SK-MEL-5 (cell line): Measurements from ENCODE around the gene RIPOR2. TPM values are rescaled to one million over a fixed set of nuclear protein-coding genes. Genes with fewer than 3 reads are reported as not detected.
"Not testable (repeated sequence)": the region's sequence is repeated elsewhere in the genome, so short reads cannot be mapped to it uniquely, and the experiment has no call there.

ENCODE experiments used
- DNase-seq: peaks from one replicate; pipeline ENCODE4 v3.0.0-alpha.2; 2016; ENCODE audit warnings: low read depth, low spot score
- in situ Hi-C: cut with HindIII; loops from 2 replicates; pipeline ENCODE4 v1.10.0; 2016; ENCODE audit warnings: low sequenced_read_pairs, high pct_unique_total_duplicates, low pct_unique_long_range_greater_than_20kb
- total RNA-seq: library from RNA; depleted of rRNA; stranded (reverse); fragments of >200 nt; shearing (Covaris generic); gene quantifications from 2 replicates; pipeline ENCODE4 v1.2.3, GENCODE V29; 2014

Gene RIPOR2
- total RNA-seq, 1 experiment from 2014 or later = 7.4 TPM

DNA sequence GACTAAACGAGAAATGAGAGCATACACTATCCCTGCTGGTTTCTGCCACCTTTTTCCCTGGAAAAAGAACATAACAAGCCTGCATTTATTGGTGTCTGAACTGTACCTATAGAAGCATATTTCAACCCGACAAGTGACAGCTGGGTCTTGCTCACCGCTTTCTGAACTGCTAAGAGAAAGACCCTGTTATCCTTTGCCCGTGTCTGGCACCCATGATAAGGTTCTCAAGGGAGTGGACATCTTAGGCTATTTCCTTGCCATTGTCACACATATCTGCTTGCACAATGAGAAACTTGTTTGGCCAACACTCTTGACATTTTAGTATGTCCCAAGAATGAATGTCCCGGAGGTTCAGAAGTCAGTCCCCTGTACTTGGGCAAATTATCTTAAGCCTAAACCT, 19.3 kb downstream of the RIPOR2 start:
- in situ Hi-C loops = no loop called here
- no peak for DNase-seq

GRCh38 chr6:24915641-24916040, 20.1 kb downstream of the RIPOR2 start:
- in situ Hi-C loops = no loop called here
- no peak for DNase-seq

- DNase-seq, in situ Hi-C loops: not testable (repeated sequence)
These were observed 21.7 kb downstream of the RIPOR2 start for GRCh38 chr6:24914082-24914481.

DNA sequence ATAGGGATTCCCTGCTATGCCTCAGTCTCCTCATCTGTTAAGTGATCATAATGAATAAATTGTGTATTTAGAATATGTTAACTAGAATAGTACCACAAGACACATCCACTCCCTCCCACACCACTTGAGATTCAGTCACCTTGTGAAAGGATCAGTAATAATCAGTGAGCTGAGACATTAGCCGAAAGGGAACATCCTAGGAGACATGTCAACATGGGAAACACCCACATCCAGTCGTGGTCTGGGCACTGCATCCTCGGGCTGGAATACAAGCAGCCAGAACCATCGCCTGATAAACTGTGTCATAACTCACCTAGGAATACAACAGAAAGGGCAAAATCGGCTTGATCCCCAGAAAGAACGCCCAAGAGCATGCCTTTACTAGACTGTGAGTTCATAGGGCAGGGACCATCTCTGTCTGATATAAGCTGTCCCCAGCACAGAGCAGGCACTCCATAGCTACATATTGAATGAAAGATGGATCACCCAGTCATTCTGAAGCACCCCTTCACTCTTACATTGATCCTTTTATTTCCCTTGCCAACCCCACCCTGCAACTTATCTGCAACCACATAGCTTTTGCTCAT, 23.9 kb downstream of the RIPOR2 start:
- in situ Hi-C loops = no loop called here
- no peak for DNase-seq

DNA sequence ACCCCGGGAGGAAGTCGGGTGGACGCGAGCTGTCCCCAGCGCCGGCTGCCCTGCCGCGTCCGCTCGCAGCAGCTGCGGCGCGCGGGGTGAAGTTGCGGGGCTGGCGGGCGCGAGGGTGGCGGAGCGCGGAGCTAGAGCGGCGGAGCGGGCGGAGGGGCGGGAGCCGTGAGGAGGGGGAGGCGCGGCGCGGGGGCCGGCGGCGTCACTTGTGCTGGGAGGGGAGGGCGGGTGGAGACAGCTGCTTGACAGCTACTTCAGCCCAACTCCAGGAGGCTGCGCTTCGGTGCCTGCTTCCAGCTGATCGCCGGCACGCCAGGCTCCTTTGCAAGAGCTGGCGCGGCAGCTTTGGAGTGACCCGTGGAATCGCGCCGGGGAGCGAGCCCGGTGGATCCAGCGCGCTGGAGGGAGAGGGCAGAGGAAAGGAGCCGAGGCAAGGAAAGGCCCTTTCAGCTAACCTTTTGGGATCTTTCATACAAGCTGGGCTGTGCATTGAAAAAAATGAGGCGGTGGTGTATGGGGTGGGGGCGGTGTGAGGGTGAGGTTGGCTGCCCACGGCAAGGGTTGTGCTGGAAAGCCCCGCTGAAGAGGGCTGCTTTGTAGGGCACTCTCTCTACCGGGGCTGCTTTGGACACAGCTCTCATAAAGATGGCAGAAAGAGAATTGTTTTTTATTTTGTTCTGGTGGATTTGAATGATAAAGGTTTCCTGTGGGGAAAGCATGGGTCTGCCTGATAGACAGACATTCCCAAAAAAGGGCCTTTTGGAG, 24.6 kb downstream of the RIPOR2 start:
- DNase-seq = peak; percentile 22
- in situ Hi-C loops = no loop called here

- in situ Hi-C loops = no loop called here
- no peak for DNase-seq
These were observed 25.3 kb downstream of the RIPOR2 start for GRCh38 chr6:24910331-24910960.

DNA sequence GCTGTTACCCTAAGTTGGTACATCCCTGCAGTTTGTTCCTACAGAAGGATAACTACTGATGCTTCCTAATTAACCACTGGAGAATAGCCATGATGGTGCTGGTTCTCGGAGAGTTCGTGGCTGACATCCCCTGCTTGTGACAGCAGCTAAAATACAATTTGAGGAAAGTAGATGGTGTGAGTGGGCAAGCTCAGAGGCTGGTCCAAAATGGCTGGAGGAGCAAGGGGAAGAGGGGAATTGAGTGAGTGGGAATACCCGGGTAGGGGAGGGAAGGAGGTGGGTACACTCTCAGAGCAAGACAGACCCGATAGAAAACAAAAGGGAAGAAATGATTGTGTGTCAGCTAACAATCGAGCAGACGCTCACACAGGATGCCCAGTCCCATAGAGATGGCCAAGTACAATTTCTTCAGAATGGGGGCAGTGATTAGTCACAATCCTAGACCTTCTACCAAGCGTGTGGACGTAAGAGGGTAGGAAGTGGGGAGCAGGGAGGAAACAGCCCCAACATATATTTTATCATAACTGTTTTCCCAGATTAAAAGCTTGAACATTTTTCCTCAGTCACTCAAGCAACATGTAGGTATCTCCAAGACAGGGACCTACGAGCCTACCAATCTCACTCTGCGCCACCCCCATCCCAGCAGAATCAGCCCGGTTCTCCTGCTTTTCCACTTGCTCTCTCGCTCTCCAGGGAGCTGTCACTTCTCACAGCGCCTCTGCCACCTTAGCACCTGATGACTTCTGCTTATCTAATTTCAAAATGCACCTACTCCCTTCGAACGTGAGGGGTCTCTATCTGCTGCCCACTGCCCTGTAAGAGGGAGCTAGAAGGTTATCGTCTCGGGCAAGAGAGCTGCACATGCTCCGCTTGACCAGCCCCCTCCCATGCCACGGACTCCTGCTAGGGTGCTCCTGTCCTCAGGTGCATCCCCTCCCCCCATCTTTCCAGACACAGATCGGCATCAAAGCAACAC, 26.2 kb downstream of the RIPOR2 start:
- no peak for DNase-seq
- in situ Hi-C loops = no loop called here

- in situ Hi-C loops = no loop called here
- no peak for DNase-seq
These were observed 27.1 kb downstream of the RIPOR2 start for GRCh38 chr6:24908650-24909035.

GRCh38 chr6:24907919-24908649, 27.7 kb downstream of the RIPOR2 start:
- in situ Hi-C loops = no loop called here

DNA sequence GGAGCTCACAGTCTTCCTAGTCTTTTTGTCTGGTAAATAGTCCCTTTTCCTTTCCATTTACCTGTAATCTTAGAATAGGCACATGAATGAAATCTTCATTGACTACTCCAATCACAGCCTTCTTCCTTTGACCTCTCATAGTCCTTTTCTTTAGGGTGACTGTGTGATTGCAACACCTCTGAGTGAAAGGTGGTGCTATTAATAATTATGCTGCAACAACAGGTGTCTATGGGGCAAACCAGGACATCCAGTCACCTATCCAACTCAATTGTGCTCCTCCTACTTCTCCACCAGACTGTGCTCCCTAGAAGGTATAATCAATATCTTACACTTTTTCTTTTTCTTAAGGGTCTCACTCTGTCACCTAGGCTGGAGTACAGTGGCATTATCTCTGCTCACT, 29.4 kb downstream of the RIPOR2 start:
- in situ Hi-C loops = no loop called here
- no peak for DNase-seq

More at GRCh38 chr6:24907919-24908649, 27.7 kb downstream of the RIPOR2 start:
- peak; percentile 95 for DNase-seq

- in situ Hi-C loops = no loop called here
- no peak for DNase-seq
These were observed 30.3 kb downstream of the RIPOR2 start for GRCh38 chr6:24905483-24905882.

DNA sequence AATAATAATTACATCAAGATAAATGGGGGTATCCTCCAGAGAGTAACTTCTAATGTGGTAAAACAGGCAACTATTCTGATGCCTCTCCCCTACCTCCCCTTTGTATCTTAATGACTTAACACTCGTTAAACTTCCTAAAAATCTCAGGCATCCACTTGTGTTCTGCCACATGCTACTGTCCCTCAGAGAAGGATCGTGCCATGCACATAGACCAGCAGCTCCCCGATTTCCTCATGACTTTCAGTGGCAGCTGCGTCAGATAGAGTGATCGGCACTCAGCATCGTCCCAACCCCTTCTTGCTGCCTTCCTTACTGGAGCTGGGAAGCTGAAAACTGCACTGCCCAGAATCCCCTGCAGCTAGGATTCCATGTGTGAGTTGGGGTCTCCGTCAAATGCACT, 32.1 kb downstream of the RIPOR2 start:
- no peak for DNase-seq
- in situ Hi-C loops = no loop called here

DNA sequence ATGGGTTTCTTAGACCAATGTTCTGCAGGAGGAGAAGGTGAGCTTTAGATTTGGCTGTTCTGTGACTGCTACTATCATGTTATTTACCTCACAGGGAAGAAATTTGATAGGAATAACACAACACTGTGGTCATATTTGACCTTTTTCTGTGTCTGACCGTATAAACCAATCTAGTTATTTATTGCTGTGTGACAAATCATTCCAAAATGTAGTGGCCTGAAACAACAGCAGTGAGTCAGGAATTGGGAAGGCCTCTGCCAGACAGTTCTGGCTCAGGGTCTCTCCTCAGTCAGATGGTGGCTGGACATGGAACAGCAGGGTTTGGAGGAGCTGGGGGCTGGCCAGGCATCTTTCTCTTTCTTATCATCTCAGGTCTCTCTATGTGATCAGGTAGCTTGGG, 33.0 kb downstream of the RIPOR2 start:
- no peak for DNase-seq
- in situ Hi-C loops = no loop called here

DNA sequence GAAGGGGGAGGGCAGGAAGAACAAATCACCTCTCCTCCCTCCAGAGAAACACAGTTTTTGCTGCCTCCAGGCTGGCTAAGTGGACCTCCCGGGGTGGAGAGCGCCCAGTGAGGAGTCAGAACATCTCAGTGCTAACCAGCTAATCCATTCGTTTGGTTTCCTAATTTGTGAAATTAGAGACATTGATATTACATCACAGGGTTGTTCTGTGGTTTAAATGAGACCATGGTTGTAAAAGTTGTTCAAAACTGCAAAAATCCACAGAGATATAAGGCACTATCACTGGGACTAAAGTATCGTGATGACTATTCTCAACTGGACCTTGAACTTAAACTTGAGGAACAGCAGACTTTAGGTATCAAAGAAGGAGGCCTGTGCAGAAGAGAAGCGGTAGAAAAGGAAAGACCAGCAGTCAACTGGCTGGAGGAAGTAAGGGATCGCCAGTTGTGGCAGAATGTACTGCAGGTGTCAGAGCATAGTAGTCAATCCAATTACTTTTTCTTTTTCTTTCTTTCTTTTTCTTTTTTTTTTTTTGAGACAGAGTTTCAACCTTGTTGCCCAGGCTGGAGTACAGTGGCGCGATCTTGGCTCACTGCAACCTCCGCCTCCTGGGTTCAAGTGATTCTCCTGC, 33.9 kb downstream of the RIPOR2 start:
- in situ Hi-C loops = no loop called here
- DNase-seq = no peak

DNA sequence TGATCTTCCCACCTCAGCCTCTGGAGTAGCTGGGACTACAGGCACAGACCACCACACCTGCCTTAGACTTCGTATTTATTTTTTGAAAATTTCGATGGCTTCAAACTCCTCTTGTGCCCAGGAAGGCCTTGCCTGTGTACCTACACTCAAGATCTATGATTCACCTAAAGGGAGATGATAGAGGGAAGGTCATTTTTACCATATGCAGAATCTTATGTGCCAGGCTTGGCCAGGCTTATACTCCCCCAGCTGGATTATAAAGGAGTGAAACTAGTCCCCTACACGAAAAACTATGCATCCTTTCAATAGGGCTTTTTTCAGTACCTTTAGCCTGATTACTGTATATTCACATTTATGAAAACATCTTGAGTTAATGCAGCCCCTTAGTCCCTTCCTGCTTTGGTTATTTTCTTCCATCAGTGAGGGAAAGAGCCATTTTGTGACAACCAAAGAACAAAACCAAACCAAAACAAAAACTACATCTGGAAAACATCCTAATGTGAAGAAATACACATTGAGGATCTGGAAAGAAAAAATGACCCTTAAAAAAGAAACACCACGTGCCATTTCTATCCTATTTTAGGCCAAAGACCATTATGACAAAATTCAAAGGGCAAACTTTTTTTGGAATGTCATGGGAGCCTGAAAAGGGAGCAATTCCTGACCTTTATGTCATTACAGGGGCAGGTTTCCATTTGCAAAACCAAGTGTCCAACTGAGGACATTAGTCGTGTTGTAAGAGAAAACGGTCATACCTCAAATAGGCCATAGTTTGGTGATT, 34.7 kb downstream of the RIPOR2 start:
- in situ Hi-C loops = no loop called here
- DNase-seq = no peak

- in situ Hi-C loops = no loop called here
- DNase-seq = no peak
These were observed 35.8 kb downstream of the RIPOR2 start for GRCh38 chr6:24899997-24900325.
